SK-N-SH (cell line): ENCODE measurements around the gene CSF3. TPM values are rescaled to one million over a fixed set of nuclear protein-coding genes. Genes with fewer than 3 reads are reported as not detected.

ENCODE experiments used
- CTCF ChIA-PET: fragments of 300-600, 350-600 bp; formaldehyde crosslinking; extraction: SDS; loops from one replicate; lab custom pipeline; 2021; lab: Yijun Ruan, JAX
- POLR2A ChIA-PET: fragments of 350-600 bp; sonication (Branson Sonifier 250); formaldehyde crosslinking; extraction: SDS; loops from one replicate; lab custom pipeline; 2020; ENCODE audit warnings: antibody characterized with exemption, inconsistent platforms; lab: Yijun Ruan, JAX
- DNase-seq: peaks from one replicate; pipeline ENCODE4 v3.0.0; 2012
- H2AFZ ChIP-seq: fragments of 200-600 bp; sonication (generic); 2 replicates; pipeline ENCODE4 v1.8.1; 2016; ENCODE audit warnings: antibody characterized with exemption, mild to moderate bottlenecking, low read depth
- H3F3A ChIP-seq: fragments of 200-600 bp; sonication (generic); replicated peaks from 2 replicates; pipeline ENCODE3; 2016; ENCODE audit warnings: antibody characterized with exemption, mild to moderate bottlenecking; ENCODE audit not compliant: insufficient read depth
- H3K27ac ChIP-seq, 2 experiments: fragments of 200-500 bp in 1 of 2; fragments of 200-600 bp in 1 of 2; sonication (Bioruptor generic) in 1 of 2; sonication (generic), shearing (Covaris generic) in 1 of 2; 2 replicates each; pipeline versions ENCODE4 v1.5.1 to v1.6.1; 2014 to 2016; ENCODE audit warnings: low read depth in 2 of 2, inconsistent platforms in 1 of 2, low read length in 1 of 2, mild to moderate bottlenecking in 1 of 2, mixed read lengths in 1 of 2
- H3K27me3 ChIP-seq: fragments of 200-600 bp; sonication (generic), shearing (Covaris generic); 2 replicates; pipeline ENCODE4 v1.6.1; 2016; ENCODE audit warnings: mixed run types; ENCODE audit not compliant: insufficient read depth
- H3K36me3 ChIP-seq, 2 experiments: fragments of 200-500 bp in 1 of 2; fragments of 200-600 bp in 1 of 2; sonication (Bioruptor generic) in 1 of 2; sonication (generic) in 1 of 2; replicated peaks in 1 of 2; 2 replicates each; pipeline versions ENCODE3 to v1.5.1; 2014 to 2016; ENCODE audit warnings: low read length in 1 of 2, mild to moderate bottlenecking in 1 of 2; ENCODE audit not compliant: insufficient read depth in 2 of 2, control insufficient read depth in 1 of 2
- H3K4me1 ChIP-seq, 2 experiments: fragments of 200-500 bp in 1 of 2; fragments of 200-600 bp in 1 of 2; sonication (Bioruptor generic) in 1 of 2; sonication (generic), shearing (Covaris generic) in 1 of 2; 2 replicates each; pipeline versions ENCODE4 v1.5.1 to v1.6.1; 2014 to 2016; ENCODE audit warnings: low read depth in 1 of 2, low read length in 1 of 2, mixed run types in 1 of 2; ENCODE audit not compliant: insufficient read depth in 2 of 2, control insufficient read depth in 1 of 2
- H3K4me2 ChIP-seq: fragments of 200-600 bp; sonication (generic), shearing (Covaris generic); 2 replicates; pipeline ENCODE4 v1.6.1; 2017; ENCODE audit warnings: mixed run types
- H3K4me3 ChIP-seq, 2 experiments: fragments of 200-500 bp in 1 of 2; fragments of 200-600 bp in 1 of 2; sonication (Bioruptor generic) in 1 of 2; sonication (generic), shearing (Covaris generic) in 1 of 2; 2 replicates each; pipeline versions ENCODE4 v1.5.1 to v1.8.1; 2014 to 2016; ENCODE audit warnings: low read depth in 2 of 2, inconsistent platforms in 1 of 2, low read length in 1 of 2, mild to moderate bottlenecking in 1 of 2, mixed read lengths in 1 of 2, moderate library complexity in 1 of 2
- H3K79me2 ChIP-seq: fragments of 200-600 bp; sonication (generic); 2 replicates; pipeline ENCODE4 v1.8.1; 2017; ENCODE audit warnings: mild to moderate bottlenecking; ENCODE audit not compliant: insufficient read depth
- H3K9ac ChIP-seq: fragments of 200-600 bp; sonication (generic); 2 replicates; pipeline ENCODE4 v1.6.1; 2017; ENCODE audit warnings: mixed run types
- H3K9me2 ChIP-seq: fragments of 200-600 bp; sonication (generic); 2 replicates; pipeline ENCODE4 v1.6.1; 2017; ENCODE audit warnings: mixed run types
- H3K9me3 ChIP-seq: fragments of 200-600 bp; sonication (generic); 2 replicates; pipeline ENCODE4 v1.6.1; 2017; ENCODE audit warnings: mixed run types, mild to moderate bottlenecking, moderate library complexity
- H4K20me1 ChIP-seq: fragments of 200-600 bp; sonication (generic); 2 replicates; pipeline ENCODE4 v1.6.1; 2017; ENCODE audit warnings: mild to moderate bottlenecking, mixed run types; ENCODE audit not compliant: insufficient read depth
- ELF1 ChIP-seq: IDR thresholded peaks from 2 replicates; pipeline ENCODE4 v1.4.0; 2012
- EP300 ChIP-seq, 2 experiments: IDR thresholded peaks; 2 replicates each; pipeline versions ENCODE4 v1.4.0 to v1.6.1; 2012; ENCODE audit warnings: borderline replicate concordance in 1 of 2, low read depth in 1 of 2, low read length in 1 of 2
- EZH2phosphoT487 ChIP-seq: fragments of 200-600 bp; sonication (generic); IDR thresholded peaks from 2 replicates; pipeline ENCODE4 v1.6.1; 2017; ENCODE audit warnings: low read depth, mixed run types, mild to moderate bottlenecking, antibody characterized with exemption, moderate library complexity, borderline replicate concordance
- FOSL2 ChIP-seq: IDR thresholded peaks from 2 replicates; pipeline ENCODE4 v1.4.0; 2012; ENCODE audit warnings: low read depth, mild to moderate bottlenecking, moderate library complexity, borderline replicate concordance
- FOXJ3 ChIP-seq: sonication (generic); formaldehyde crosslinking; IDR thresholded peaks from 2 replicates; pipeline ENCODE4 v1.5.1; 2020; ENCODE audit warnings: mild to moderate bottlenecking, missing genetic modification reagents
- FOXM1 ChIP-seq: IDR thresholded peaks from 2 replicates; pipeline ENCODE4 v1.4.0; 2012; ENCODE audit warnings: low read depth, mild to moderate bottlenecking
- GATA2 ChIP-seq: sonication (generic); formaldehyde crosslinking; IDR thresholded peaks from 2 replicates; pipeline ENCODE4 v1.5.0; 2020; ENCODE audit warnings: mild to moderate bottlenecking, missing genetic modification reagents
- IRF3 ChIP-seq: fragments of 150-350 bp; IDR thresholded peaks from 2 replicates; pipeline ENCODE4 v1.6.1; 2016; ENCODE audit warnings: mild to moderate bottlenecking, low read depth, low read length
- MXI1 ChIP-seq: IDR thresholded peaks from 2 replicates; pipeline ENCODE4 v1.6.1; 2012; ENCODE audit warnings: mild to moderate bottlenecking, low read depth, low read length, improper control_type of control experiment
- NRF1 ChIP-seq: IDR thresholded peaks from 2 replicates; pipeline ENCODE4 v1.6.1; 2012; ENCODE audit warnings: low read depth, mild to moderate bottlenecking, low read length
- PBX3 ChIP-seq: IDR thresholded peaks from 2 replicates; pipeline ENCODE4; 2012
- POLR2AphosphoS5 ChIP-seq: IDR thresholded peaks from 2 replicates; pipeline ENCODE4 v1.6.1; 2012; ENCODE audit warnings: low read depth, low read length
- RAD21 ChIP-seq: IDR thresholded peaks from 2 replicates; pipeline ENCODE4 v1.6.1; 2012; ENCODE audit warnings: mild to moderate bottlenecking, low read length
- RFX5 ChIP-seq: IDR thresholded peaks from 2 replicates; pipeline ENCODE4 v1.6.1; 2012; ENCODE audit warnings: mild to moderate bottlenecking, improper control_type of control experiment, low read length
- RXRA ChIP-seq: IDR thresholded peaks from 2 replicates; pipeline ENCODE4 v1.4.0; 2012; ENCODE audit warnings: low read depth, mild to moderate bottlenecking, borderline replicate concordance
- TAF1 ChIP-seq: IDR thresholded peaks from 2 replicates; pipeline ENCODE4 v1.6.1; 2012; ENCODE audit warnings: low read depth, mild to moderate bottlenecking, low read length, moderate library complexity, borderline replicate concordance
- TCF12 ChIP-seq: IDR thresholded peaks from 2 replicates; pipeline ENCODE4 v1.4.0; 2012
- USF1 ChIP-seq: IDR thresholded peaks from 2 replicates; pipeline ENCODE4 v1.4.0; 2012; ENCODE audit warnings: low read depth, borderline replicate concordance
- USF2 ChIP-seq: fragments of 150-350 bp; IDR thresholded peaks from 2 replicates; pipeline ENCODE4 v1.6.1; 2017; ENCODE audit warnings: antibody characterized with exemption, low read length, low read depth, borderline replicate concordance
- ZBTB33 ChIP-seq: IDR thresholded peaks from 2 replicates; pipeline ENCODE4 v1.4.0; 2012; ENCODE audit warnings: low read depth, borderline replicate concordance
- WGBS: methylation state at CpG from one replicate; pipeline ENCODE4 v1.1.6; 2017; ENCODE audit warnings: low lambda C conversion rate; 5-methylcytosine and 5-hydroxymethylcytosine counted together
- polyA plus RNA-seq, 3 experiments: library from polyadenylated mRNA; depleted of rRNA; stranded (reverse); fragments of >200 nt; gene quantifications; 2 replicates each; pipeline ENCODE4 v1.2.3, GENCODE V29; 2012

Gene CSF3
- polyA plus RNA-seq, 1 of the 3 experiments (the other 2 are of a cell fraction) = not detected

- H3K9me2 ChIP-seq = no peaks in the 10 kb centered on the region
- H4K20me1 ChIP-seq = no peaks in the 10 kb centered on the region
- H3K4me1 ChIP-seq = peaks cover 0 to 6% of the 10 kb centered on the region in 2 experiments; a peak in 1 of 4 replicates
- H3K4me2 ChIP-seq = no peak overlapping the region
- ChIA-PET POLR2A (no interaction called here), CTCF (interaction anchor here (1.4 to 6.2 kb wide), 3 partner anchors 9 to 396 kb away, joined by 3 to 29 read pairs (median 9); partner anchors contain the start of gene PSMD3)
- H3K9ac ChIP-seq = no peak overlapping the region
- no peak overlapping the region for H3K27ac ChIP-seq
- no peaks in the 10 kb centered on the region for H3K79me2 ChIP-seq
- DNase-seq = no peak
- no peaks in the 10 kb centered on the region for H3F3A ChIP-seq
- H2AFZ ChIP-seq = no peak overlapping the region
- no peaks in the 10 kb centered on the region for H3K27me3 ChIP-seq
- H3K4me3 ChIP-seq = no peak overlapping the region
- 40% methylated on average over 4 of the region's 4 CpGs for WGBS
- H3K36me3 ChIP-seq = no peaks in the 10 kb centered on the region
- TF ChIP-seq NRF1 = no peak
- TF ChIP-seq USF1 = no peak
- no peak for TF ChIP-seq USF2
- no peak for TF ChIP-seq FOSL2
- TF ChIP-seq ZBTB33 = no peak
- no peak for TF ChIP-seq POLR2AphosphoS5
- TF ChIP-seq MXI1 = no peak
- no peak for TF ChIP-seq IRF3
- no peak for TF ChIP-seq PBX3
- no peak for TF ChIP-seq RFX5
- H3K9me3 ChIP-seq = no peaks in the 10 kb centered on the region
These were observed 44.1 kb upstream of the CSF3 start for GRCh38 chr17:39971076-39971603.

GRCh38 chr17:39972271-39972670, 43.0 kb upstream of the CSF3 start:
- Histone ChIP-seq H3K4me1 (peaks cover 0 to 6% of the 10 kb centered on the region in 2 experiments; a peak in 1 of 4 replicates), H3K27ac (no peak overlapping the region), H3K9ac (no peak overlapping the region), H3K27me3 (no peaks in the 10 kb centered on the region), H2AFZ (no peak overlapping the region), H3K4me2 (no peak overlapping the region), H3F3A (no peaks in the 10 kb centered on the region), H3K79me2 (no peaks in the 10 kb centered on the region), H3K4me3 (no peak overlapping the region), H3K9me3 (no peaks in the 10 kb centered on the region), H4K20me1 (no peaks in the 10 kb centered on the region), H3K36me3 (no peaks in the 10 kb centered on the region), H3K9me2 (no peaks in the 10 kb centered on the region)
- no peak for TF ChIP-seq RXRA
- TF ChIP-seq FOXM1 = no peak
- no peak for TF ChIP-seq EP300 (IDR thresholded peaks at IDR 0.05; ENCODE audit: borderline replicate concordance in 1 of 2, low read depth in 1 of 2, low read length in 1 of 2)
- TF ChIP-seq FOXJ3 = no peak
- no peak for TF ChIP-seq TAF1
- no peak for TF ChIP-seq GATA2 (CRISPR knock-in tag)
- TF ChIP-seq PBX3 = no peak
- TF ChIP-seq NRF1 = no peak
- TF ChIP-seq ELF1 = no peak
- no peak for TF ChIP-seq EZH2phosphoT487
- TF ChIP-seq TCF12 = no peak
- no peak for TF ChIP-seq POLR2AphosphoS5
- TF ChIP-seq RAD21 = no peak
- DNase-seq = no peak
- CTCF ChIA-PET = interaction anchor here (2.2 to 6.2 kb wide), 2 partner anchors 8 to 13 kb away, joined by 9 to 29 read pairs; partner anchors contain the start of gene PSMD3
- WGBS = 32% methylated on average over 3 of the region's 3 CpGs
- POLR2A ChIA-PET = no interaction called here
